Muscle of back (tissue), 11 donors: ENCODE measurements around the gene INO80. TPM values are rescaled to one million over a fixed set of nuclear protein-coding genes. Genes with fewer than 3 reads are reported as not detected.

ENCODE experiments used
- DNase-seq, 3 donors: peaks; one replicate each; pipeline versions ENCODE4 v3.0.0 to v3.0.0-alpha.2; 2013
- polyA plus RNA-seq, 10 donors: library from polyadenylated mRNA; unstranded; fragments of 120-200 nt; gene quantifications; one replicate each; pipeline ENCODE4 v1.2.1, GENCODE V29; 2013; ENCODE audit not compliant: insufficient read length in 10 of 10

INO80 gene
- polyA plus RNA-seq, 10 donors: 11.9 to 19.0 (median 14.7) TPM

DNA sequence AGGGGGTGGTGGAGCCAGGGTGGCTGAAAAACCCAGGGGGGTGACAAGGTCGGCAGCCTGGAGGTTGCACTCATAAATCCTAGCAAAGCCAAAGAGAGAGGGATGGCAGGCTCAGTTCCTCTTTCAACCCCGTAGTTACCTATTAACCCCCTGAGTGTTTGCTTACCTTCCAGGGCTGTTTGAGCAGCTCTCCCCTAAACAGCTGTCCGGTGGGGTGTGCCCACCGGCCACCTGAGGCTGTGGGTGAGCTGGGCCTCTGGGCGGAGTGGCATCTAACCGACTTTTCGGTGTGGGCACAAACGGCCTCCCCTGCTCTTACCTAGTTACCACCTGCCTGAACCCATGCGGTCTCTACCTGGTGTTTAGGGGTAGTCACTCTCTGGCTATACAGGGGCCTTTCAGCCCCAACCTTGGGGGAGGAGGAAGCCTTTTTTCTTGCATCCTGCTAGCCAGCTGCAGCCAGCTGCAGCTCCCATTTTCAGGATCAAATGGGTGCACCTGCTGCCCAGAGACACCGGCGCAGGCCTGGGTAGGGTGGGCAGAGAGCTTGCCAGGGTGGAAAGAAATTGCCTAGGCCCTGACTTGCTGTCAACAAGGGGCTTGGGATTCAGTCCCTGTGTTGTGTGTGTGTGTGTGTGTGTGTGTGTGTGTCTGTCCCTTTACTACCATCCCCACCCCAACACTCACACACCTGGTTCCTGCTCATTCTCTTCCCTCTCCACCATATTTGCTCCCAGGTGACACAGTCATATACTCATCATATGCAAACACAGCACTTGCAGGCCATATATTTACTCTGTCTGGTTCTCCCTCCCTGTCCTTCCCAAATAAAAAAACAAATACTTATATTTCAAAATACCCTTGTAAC, 183.2 kb downstream of the INO80 start:
- no peak for DNase-seq

DNA sequence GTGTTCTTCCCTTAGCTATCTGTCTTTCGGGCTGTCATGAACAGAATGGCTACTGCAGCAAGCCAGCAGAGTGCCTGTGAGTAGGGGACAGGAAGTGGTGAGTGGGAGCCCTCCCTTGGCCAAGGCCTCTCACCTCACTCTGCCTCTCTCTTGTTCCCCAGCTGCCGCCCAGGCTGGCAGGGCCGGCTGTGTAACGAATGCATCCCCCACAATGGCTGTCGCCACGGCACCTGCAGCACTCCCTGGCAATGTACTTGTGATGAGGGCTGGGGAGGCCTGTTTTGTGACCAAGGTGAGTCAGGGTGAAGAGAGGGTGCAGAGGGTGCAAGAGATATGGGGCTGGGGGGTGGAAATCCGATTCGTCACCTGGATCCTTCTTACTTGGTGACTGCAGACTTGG, 183.9 kb downstream of the INO80 start:
- DNase-seq: no peak

- no peak for DNase-seq
Observed at GRCh38 chr15:40931300-40932142, 184.6 kb downstream of the INO80 start.

- DNase-seq: peak in 2 of 3 donors; percentile 61 to 76
Observed at GRCh38 chr15:40930430-40931299, 185.4 kb downstream of the INO80 start.

- peak in 2 of 3 donors; percentile 71 to 92 for DNase-seq
Observed at GRCh38 chr15:40929660-40930429, 186.2 kb downstream of the INO80 start.

Other genes with a start within 250 kb of the INO80 start
- 1 to 10 TPM in 2 of 10 donors, under 1 TPM in 8; 0.12 to 4.4 (median 0.24) TPM for gene RHOV, start 242.0 kb downstream of the INO80 start, polyA plus RNA-seq
- gene VPS18, start 221.8 kb downstream of the INO80 start, polyA plus RNA-seq: 10 to 100 TPM in 4 of 10 donors, 1 to 10 TPM in 6; 7.8 to 12.4 (median 9.3) TPM
- 10 to 100 TPM in 8 of 10 donors, 1 to 10 TPM in 2; 9.7 to 19.0 (median 11.6) TPM for gene DLL4, start 186.9 kb downstream of the INO80 start, polyA plus RNA-seq
- gene CHAC1, start 162.8 kb downstream of the INO80 start, polyA plus RNA-seq: 1 to 10 TPM; 1.3 to 6.5 (median 3.1) TPM
- not detected for gene EXD1, start 114.5 kb upstream of the INO80 start, polyA plus RNA-seq
- gene CHP1, start 115.0 kb upstream of the INO80 start, polyA plus RNA-seq: 10 to 100 TPM; 39.4 to 62.0 (median 50.8) TPM
- 1 to 10 TPM; 3.1 to 6.7 (median 4.0) TPM for gene OIP5, start 216.3 kb upstream of the INO80 start, polyA plus RNA-seq
- gene NUSAP1, start 216.6 kb upstream of the INO80 start, polyA plus RNA-seq: 10 to 100 TPM; 26.1 to 65.9 (median 39.5) TPM